OCI-LY7 (cell line): ENCODE data around the gene RPRD1B. TPM values are rescaled to one million over a fixed set of nuclear protein-coding genes. Genes with fewer than 3 reads are reported as not detected.

ENCODE experiments used
- BruUV-seq: library from RNA; stranded (reverse); fragments of 400-500 nt; replicated peaks from 2 replicates; lab custom pipeline; 2021; lab: Mats Ljungman, UMichigan
- CTCF ChIA-PET: fragments of 300-600 bp; sonication (Branson Sonifier 250); formaldehyde crosslinking; loops from one replicate; lab custom pipeline; 2022; ENCODE audit warnings: antibody characterized with exemption; ENCODE audit not compliant: unreplicated experiment; lab: Charles Lee
- POLR2A ChIA-PET: fragments of 300-600 bp; sonication (Branson Sonifier 250); formaldehyde crosslinking; loops from one replicate; lab custom pipeline; 2022; ENCODE audit warnings: antibody characterized with exemption; lab: Charles Lee
- DNase-seq: peaks from one replicate; pipeline ENCODE4 v3.0.0-alpha.2; 2015; ENCODE audit warnings: low spot score
- H2AFZ ChIP-seq: fragments of 200-600 bp; sonication (generic), shearing (Covaris generic); 2 replicates; pipeline ENCODE4 v1.6.1; 2014; ENCODE audit warnings: mild to moderate bottlenecking, antibody characterized with exemption, low read length, moderate library complexity
- H3K27ac ChIP-seq: fragments of 200-600 bp; sonication (generic); 2 replicates; pipeline ENCODE4 v1.5.1; 2014; ENCODE audit warnings: mixed run types, low read depth, mild to moderate bottlenecking, moderate library complexity, low read length, inconsistent platforms; ENCODE audit not compliant: poor library complexity, severe bottlenecking
- H3K36me3 ChIP-seq: fragments of 200-600 bp; sonication (generic); 2 replicates; pipeline ENCODE4 v1.6.1; 2014; ENCODE audit warnings: mild to moderate bottlenecking, antibody characterized with exemption, low read length, moderate library complexity, mixed read lengths; ENCODE audit not compliant: insufficient read depth
- H3K4me1 ChIP-seq: fragments of 200-600 bp; sonication (generic); 2 replicates; pipeline ENCODE4 v1.5.1; 2014; ENCODE audit warnings: mild to moderate bottlenecking, low read length; ENCODE audit not compliant: insufficient read depth, poor library complexity, severe bottlenecking
- H3K4me2 ChIP-seq: fragments of 200-600 bp; sonication (generic); 2 replicates; pipeline ENCODE4 v1.6.1; 2014; ENCODE audit warnings: mild to moderate bottlenecking, low read length
- H3K4me3 ChIP-seq: fragments of 200-600 bp; sonication (generic); 2 replicates; pipeline ENCODE4 v1.5.1; 2014; ENCODE audit warnings: mild to moderate bottlenecking, low read depth, low read length; ENCODE audit not compliant: poor library complexity, severe bottlenecking
- H3K79me2 ChIP-seq: fragments of 200-600 bp; sonication (generic); 2 replicates; pipeline ENCODE4 v1.6.1; 2016; ENCODE audit warnings: low read depth, mild to moderate bottlenecking, low read length, moderate library complexity, mixed read lengths; ENCODE audit not compliant: insufficient read depth
- H3K9me2 ChIP-seq: fragments of 200-600 bp; sonication (generic); 2 replicates; pipeline ENCODE4 v1.6.1; 2016; ENCODE audit warnings: mild to moderate bottlenecking, low read length, mixed read lengths; ENCODE audit not compliant: insufficient read depth
- H3K9me3 ChIP-seq: fragments of 200-600 bp; sonication (generic); 2 replicates; pipeline ENCODE4 v1.6.1; 2014; ENCODE audit warnings: mild to moderate bottlenecking, mixed run types, low read length, mixed read lengths
- H4K20me1 ChIP-seq: fragments of 200-600 bp; sonication (generic); 2 replicates; pipeline ENCODE4 v1.6.1; 2014; ENCODE audit warnings: mild to moderate bottlenecking, antibody characterized with exemption, low read length, moderate library complexity, mixed read lengths; ENCODE audit not compliant: insufficient read depth
- CTCF ChIP-seq: fragments of 200-600 bp; sonication (generic); conservative IDR thresholded peaks from 2 replicates; pipeline ENCODE4 v1.5.1; 2014; ENCODE audit warnings: mild to moderate bottlenecking, antibody characterized with exemption, low read length, moderate library complexity, mixed read lengths
- EZH2phosphoT487 ChIP-seq: fragments of 200-600 bp; sonication (generic); IDR thresholded peaks from 2 replicates; pipeline ENCODE4 v1.6.1; 2018; ENCODE audit warnings: low read depth, borderline replicate concordance, mild to moderate bottlenecking, mixed run types, antibody characterized with exemption, low read length, moderate library complexity, mixed read lengths
- intact Hi-C: fragments of 100-400 bp; cut with micrococcal nuclease; formaldehyde crosslinking; loops from one replicate; pipeline ENCODE4 v1.10.0; 2022; ENCODE audit not compliant: unreplicated experiment
- total RNA-seq, 2 experiments: library from RNA; depleted of rRNA in 1 of 2; stranded (reverse); fragments of >200 nt in 1 of 2; shearing (Covaris generic) in 1 of 2; gene quantifications; 2 replicates each; pipeline ENCODE4 v1.2.3, GENCODE V29; 2014 to 2022

Gene RPRD1B
- total RNA-seq, 2 experiments from 2014 or later, result 45.6 to 67.9 TPM

- Histone ChIP-seq H3K4me1 (no peaks in the 10 kb centered on the region), H2AFZ (no peak overlapping the region), H3K27ac (no peak overlapping the region), H3K9me3 (0 out of 2 replicates have a peak, but pooled peaks cover 4% of the 10 kb centered on the region), H3K79me2 (peaks cover 3% of the 10 kb centered on the region; the same call in 1 of the 2 replicates), H4K20me1 (0 out of 2 replicates have a peak, but pooled peaks cover 4% of the 10 kb centered on the region), H3K4me2 (no peak overlapping the region), H3K4me3 (no peak overlapping the region), H3K9me2 (no peaks in the 10 kb centered on the region), H3K36me3 (peaks cover 94% of the 10 kb centered on the region)
- TF ChIP-seq CTCF (no peak), EZH2phosphoT487 (no peak)
- BruUV-seq, result no TSS peak
- ChIA-PET POLR2A (no interaction called here), CTCF (no interaction called here)
- DNase-seq, result no peak
- intact Hi-C loops, result loop anchor here (5.0 kb wide), 1 partner anchor 94 kb away; the partner anchor contains the start of gene TGM2
Observed at GRCh38 chr20:38072898-38073297, 39.4 kb downstream of the RPRD1B start.

- CTCF ChIA-PET, result interaction anchor here (0.6 kb wide), 1 partner anchor 15 kb away, joined by 3 read pairs; no protein-coding TSS in a partner anchor
- Histone ChIP-seq H3K79me2 (peaks cover 3% of the 10 kb centered on the region; the same call in 1 of the 2 replicates), H3K9me2 (no peaks in the 10 kb centered on the region), H3K4me3 (no peak overlapping the region), H4K20me1 (0 out of 2 replicates have a peak, but pooled peaks cover 4% of the 10 kb centered on the region), H3K27ac (no peak overlapping the region), H3K9me3 (0 out of 2 replicates have a peak, but pooled peaks cover 4% of the 10 kb centered on the region), H3K4me1 (no peaks in the 10 kb centered on the region), H3K4me2 (no peak overlapping the region), H3K36me3 (peaks cover 94% of the 10 kb centered on the region), H2AFZ (no peak overlapping the region)
- TF ChIP-seq CTCF (peak; percentile 83), EZH2phosphoT487 (no peak)
- DNase-seq, result peak; percentile 44
- intact Hi-C loops, result loop anchor here (5.0 kb wide), 1 partner anchor 94 kb away; the partner anchor contains the start of gene TGM2
- BruUV-seq, result no TSS peak
- POLR2A ChIA-PET, result interaction anchor here (0.6 kb wide), 1 partner anchor 74 kb away, joined by 3 read pairs; no protein-coding TSS in a partner anchor
Observed at GRCh38 chr20:38073307-38074071, 39.9 kb downstream of the RPRD1B start.
